BJ (cell line): Measurements from ENCODE around the gene SDK1. TPM values are rescaled to one million over a fixed set of nuclear protein-coding genes. Genes with fewer than 3 reads are reported as not detected.

ENCODE experiments used
- CTCF ChIA-PET: fragments of 350-600 bp; formaldehyde crosslinking; extraction: SDS; loops from one replicate; lab custom pipeline; 2021; ENCODE audit warnings: antibody characterized with exemption, inconsistent platforms; lab: Yijun Ruan, JAX
- POLR2A ChIA-PET: fragments of 300-600 bp; sonication (Branson Sonifier 250); formaldehyde crosslinking; extraction: SDS; loops from one replicate; lab custom pipeline; 2021; ENCODE audit warnings: antibody characterized with exemption; lab: Charles Lee
- DNase-seq: peaks from one replicate; pipeline ENCODE4 v3.0.0-alpha.2; 2011; ENCODE audit warnings: low read depth
- H3K27me3 ChIP-seq: 2 replicates; pipeline ENCODE4 v1.6.0; 2011; ENCODE audit warnings: low read length; ENCODE audit not compliant: control insufficient read depth, insufficient read depth
- H3K36me3 ChIP-seq: 2 replicates; pipeline ENCODE4 v1.5.1; 2011; ENCODE audit warnings: low read length; ENCODE audit not compliant: control insufficient read depth, insufficient read depth
- H3K4me3 ChIP-seq: 2 replicates; pipeline ENCODE4 v1.5.1; 2011; ENCODE audit warnings: low read depth, mild to moderate bottlenecking, control low read depth, low read length
- CTCF ChIP-seq: IDR thresholded peaks from 2 replicates; pipeline ENCODE4 v1.5.1; 2011; ENCODE audit warnings: low read depth, mild to moderate bottlenecking, control low read depth, inconsistent platforms, low read length, moderate library complexity; ENCODE audit not compliant: insufficient read depth
- polyA plus RNA-seq: library from polyadenylated mRNA; depleted of rRNA; stranded (reverse); fragments of >200 nt; gene quantifications from 2 replicates; pipeline ENCODE4 v1.2.3, GENCODE V29; 2011

SDK1 gene
- polyA plus RNA-seq, 1 experiment, result 0.01 TPM

- CTCF ChIA-PET, result no interaction called here
- Histone ChIP-seq H3K36me3 (no peaks in the 10 kb centered on the region), H3K27me3 (no peaks in the 10 kb centered on the region), H3K4me3 (no peak overlapping the region)
- DNase-seq, result no peak
- POLR2A ChIA-PET, result no interaction called here
- TF ChIP-seq CTCF, result no peak
Measured at GRCh38 chr7:3951316-3952055, 650.4 kb downstream of the SDK1 start.

GRCh38 chr7:3953133-3953532, 652.1 kb downstream of the SDK1 start:
- POLR2A ChIA-PET, result no interaction called here
- CTCF ChIA-PET, result no interaction called here
- Histone ChIP-seq H3K36me3 (no peaks in the 10 kb centered on the region), H3K4me3 (no peak overlapping the region), H3K27me3 (no peaks in the 10 kb centered on the region)
- TF ChIP-seq CTCF, result no peak
- no peak for DNase-seq

GRCh38 chr7:3953946-3954345, 652.9 kb downstream of the SDK1 start:
- ChIA-PET POLR2A (no interaction called here), CTCF (no interaction called here)
- no peak for DNase-seq
- Histone ChIP-seq H3K4me3 (no peak overlapping the region), H3K36me3 (no peaks in the 10 kb centered on the region), H3K27me3 (no peaks in the 10 kb centered on the region)
- no peak for TF ChIP-seq CTCF

- Histone ChIP-seq H3K36me3 (no peaks in the 10 kb centered on the region), H3K27me3 (no peaks in the 10 kb centered on the region), H3K4me3 (no peak overlapping the region)
- CTCF ChIA-PET, result no interaction called here
- POLR2A ChIA-PET, result no interaction called here
- no peak for DNase-seq
- TF ChIP-seq CTCF, result no peak
Measured at GRCh38 chr7:3955026-3955425, 654.0 kb downstream of the SDK1 start.

GRCh38 chr7:3955751-3956696, 655.0 kb downstream of the SDK1 start:
- TF ChIP-seq CTCF, result no peak
- Histone ChIP-seq H3K36me3 (no peaks in the 10 kb centered on the region), H3K27me3 (no peaks in the 10 kb centered on the region), H3K4me3 (no peak overlapping the region)
- DNase-seq, result no peak
- CTCF ChIA-PET, result no interaction called here
- POLR2A ChIA-PET, result no interaction called here
